PC-3 (cell line): Measurements from ENCODE around the gene TOMM40. TPM values are rescaled to one million over a fixed set of nuclear protein-coding genes. Genes with fewer than 3 reads are reported as not detected.

Experiments
- ATAC-seq: fragments of 200-7000 bp; cut with Tn5 transposase; 2 replicates; pipeline ENCODE4 v1.9.1; 2020; ENCODE audit warnings: mild to moderate bottlenecking, moderate library complexity
- BruUV-seq: library from RNA; stranded (reverse); fragments of 400-500 nt; replicated peaks from 2 replicates; lab custom pipeline; 2021; lab: Mats Ljungman, UMichigan
- CTCF ChIA-PET: fragments of 300-600 bp; sonication (Branson Sonifier 250); formaldehyde crosslinking; loops from one replicate; lab custom pipeline; 2022; ENCODE audit warnings: antibody characterized with exemption; lab: Charles Lee
- POLR2A ChIA-PET: fragments of 300-600 bp; sonication (Branson Sonifier 250); formaldehyde crosslinking; loops from one replicate; lab custom pipeline; 2022; ENCODE audit warnings: antibody characterized with exemption; ENCODE audit not compliant: unreplicated experiment; lab: Charles Lee
- DNase-seq: peaks from one replicate; pipeline ENCODE4 v3.0.0-alpha.2; 2015
- H2AFZ ChIP-seq: fragments of 300-600 bp; sonication (generic); 2 replicates; pipeline ENCODE4 v1.6.0; 2016; ENCODE audit warnings: antibody characterized with exemption, low read length
- H3F3A ChIP-seq: fragments of 300-600 bp; sonication (generic); one replicate; pipeline ENCODE4 v1.6.0; 2017; ENCODE audit warnings: antibody characterized with exemption, low read length, control low read depth, mild to moderate bottlenecking; ENCODE audit not compliant: unreplicated experiment
- H3K27ac ChIP-seq: fragments of 300-600 bp; sonication (generic); 2 replicates; pipeline ENCODE4 v1.5.1; 2016; ENCODE audit warnings: mild to moderate bottlenecking, low read length
- H3K27me3 ChIP-seq: fragments of 300-600 bp; sonication (generic); 2 replicates; pipeline ENCODE4 v1.6.1; 2016; ENCODE audit warnings: low read length, mixed read lengths
- H3K36me3 ChIP-seq: fragments of 300-600 bp; sonication (generic); 2 replicates; pipeline ENCODE4 v1.6.1; 2016; ENCODE audit warnings: low read depth, mixed run types, low read length, mixed read lengths
- H3K4me1 ChIP-seq: fragments of 300-600 bp; sonication (generic); 2 replicates; pipeline ENCODE4 v1.5.1; 2016; ENCODE audit warnings: low read length; ENCODE audit not compliant: insufficient read depth
- H3K4me2 ChIP-seq: fragments of 300-600 bp; sonication (generic); 2 replicates; pipeline ENCODE4 v1.6.0; 2016; ENCODE audit warnings: low read length
- H3K4me3 ChIP-seq: fragments of 300-600 bp; sonication (generic); 2 replicates; pipeline ENCODE4 v1.5.1; 2016; ENCODE audit warnings: mild to moderate bottlenecking, low read length, mixed read lengths
- H3K79me2 ChIP-seq: fragments of 300-600 bp; sonication (generic); 2 replicates; pipeline ENCODE4 v1.6.1; 2017; ENCODE audit warnings: low read length, mixed read lengths
- H3K9ac ChIP-seq: fragments of 300-600 bp; sonication (generic); 2 replicates; pipeline ENCODE4 v1.6.0; 2016; ENCODE audit warnings: mild to moderate bottlenecking, low read length
- H3K9me2 ChIP-seq: fragments of 300-600 bp; sonication (generic); replicated peaks from 2 replicates; pipeline ENCODE4 v1.6.1; 2016; ENCODE audit warnings: mixed run types, low read length, mixed read lengths
- H3K9me3 ChIP-seq: fragments of 300-600 bp; sonication (generic); 2 replicates; pipeline ENCODE4 v1.6.1; 2016; ENCODE audit warnings: low read length, mixed read lengths
- H4K20me1 ChIP-seq: fragments of 300-600 bp; sonication (generic); 2 replicates; pipeline ENCODE4 v1.6.1; 2016; ENCODE audit warnings: low read length, mixed read lengths
- EZH2 ChIP-seq: fragments of 300-600 bp; sonication (generic); IDR thresholded peaks from one replicate; pipeline ENCODE4 v1.6.1; 2017; ENCODE audit warnings: antibody characterized with exemption, mild to moderate bottlenecking, low read length; ENCODE audit not compliant: unreplicated experiment
- EZH2phosphoT487 ChIP-seq: fragments of 300-600 bp; sonication (generic); IDR thresholded peaks from 2 replicates; pipeline ENCODE4 v1.6.1; 2018; ENCODE audit warnings: mild to moderate bottlenecking, antibody characterized with exemption, low read length, borderline replicate concordance
- intact Hi-C: fragments of 100-400 bp; cut with micrococcal nuclease; formaldehyde crosslinking; loops from 2 replicates; pipeline ENCODE4 v1.9.0; 2023
- total RNA-seq: library from RNA; depleted of rRNA; stranded (reverse); fragments of >200 nt; gene quantifications from 2 replicates; pipeline ENCODE4 v1.2.3, GENCODE V29; 2014
- TF ChIP-seq, protein P1 (sequence below): fragments of 300-600 bp; sonication (generic); conservative IDR thresholded peaks from 2 replicates; pipeline ENCODE4 v1.5.1; 2017; ENCODE audit warnings: antibody characterized with exemption, low read depth, mild to moderate bottlenecking, low read length

The TOMM40 gene
- total RNA-seq, 1 experiment from 2014 or later = 190 TPM

DNA sequence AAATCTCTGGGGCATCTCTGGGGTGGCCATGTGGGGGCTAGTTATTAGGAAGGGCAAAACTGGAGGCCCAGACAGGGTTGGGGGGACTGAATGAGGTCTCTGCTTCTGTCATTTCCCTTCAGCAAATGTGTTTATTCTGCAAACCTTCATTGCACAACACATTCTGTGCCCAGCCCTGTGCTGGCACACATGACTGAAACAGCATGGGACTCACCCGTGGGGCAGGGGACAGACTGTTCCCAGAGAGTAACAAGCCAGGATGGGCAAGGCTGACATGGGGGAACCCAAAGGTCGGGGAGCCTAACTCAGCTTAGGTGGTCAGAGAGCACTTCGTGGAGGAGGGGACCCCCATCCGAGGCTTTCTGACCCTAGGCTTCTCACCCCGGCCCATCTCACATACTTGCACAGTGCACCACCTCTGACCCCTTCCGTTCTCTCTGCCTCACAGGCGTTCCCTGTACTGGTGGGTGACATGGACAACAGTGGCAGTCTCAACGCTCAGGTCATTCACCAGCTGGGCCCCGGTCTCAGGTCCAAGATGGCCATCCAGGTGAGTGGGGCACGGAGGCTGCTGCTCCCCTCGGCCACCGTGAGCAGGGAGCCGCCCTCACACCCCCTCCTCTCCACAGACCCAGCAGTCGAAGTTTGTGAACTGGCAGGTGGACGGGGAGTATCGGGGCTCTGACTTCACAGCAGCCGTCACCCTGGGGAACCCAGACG is 2.4 kb downstream of the TOMM40 start:
- Histone ChIP-seq H3F3A (no peaks in the 10 kb centered on the region), H2AFZ (no peak overlapping the region), H3K36me3 (peaks cover 23% of the 10 kb centered on the region), H3K9ac (no peak overlapping the region), H3K9me3 (no peaks in the 10 kb centered on the region), H3K4me1 (peaks cover 16% of the 10 kb centered on the region), H3K79me2 (peaks cover 43% of the 10 kb centered on the region), H3K27ac (no peak overlapping the region), H3K9me2 (no peaks in the 10 kb centered on the region), H3K27me3 (no peaks in the 10 kb centered on the region), H4K20me1 (peaks cover 6% of the 10 kb centered on the region; the same call in 1 of the 2 replicates), H3K4me3 (no peak overlapping the region), H3K4me2 (no peak overlapping the region)
- DNase-seq (no peak), ATAC-seq (no peak)
- TF ChIP-seq EZH2 (no peak), EZH2phosphoT487 (no peak)
- TF ChIP-seq, protein P1, sequence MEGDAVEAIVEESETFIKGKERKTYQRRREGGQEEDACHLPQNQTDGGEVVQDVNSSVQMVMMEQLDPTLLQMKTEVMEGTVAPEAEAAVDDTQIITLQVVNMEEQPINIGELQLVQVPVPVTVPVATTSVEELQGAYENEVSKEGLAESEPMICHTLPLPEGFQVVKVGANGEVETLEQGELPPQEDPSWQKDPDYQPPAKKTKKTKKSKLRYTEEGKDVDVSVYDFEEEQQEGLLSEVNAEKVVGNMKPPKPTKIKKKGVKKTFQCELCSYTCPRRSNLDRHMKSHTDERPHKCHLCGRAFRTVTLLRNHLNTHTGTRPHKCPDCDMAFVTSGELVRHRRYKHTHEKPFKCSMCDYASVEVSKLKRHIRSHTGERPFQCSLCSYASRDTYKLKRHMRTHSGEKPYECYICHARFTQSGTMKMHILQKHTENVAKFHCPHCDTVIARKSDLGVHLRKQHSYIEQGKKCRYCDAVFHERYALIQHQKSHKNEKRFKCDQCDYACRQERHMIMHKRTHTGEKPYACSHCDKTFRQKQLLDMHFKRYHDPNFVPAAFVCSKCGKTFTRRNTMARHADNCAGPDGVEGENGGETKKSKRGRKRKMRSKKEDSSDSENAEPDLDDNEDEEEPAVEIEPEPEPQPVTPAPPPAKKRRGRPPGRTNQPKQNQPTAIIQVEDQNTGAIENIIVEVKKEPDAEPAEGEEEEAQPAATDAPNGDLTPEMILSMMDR = no peak
- ChIA-PET CTCF (no interaction called here), POLR2A (no interaction called here)
- intact Hi-C loops = loop anchor here (5.0 kb wide), 1 partner anchor 46 kb away; the partner anchor contains the start of gene NECTIN2
- BruUV-seq = no TSS peak

DNA sequence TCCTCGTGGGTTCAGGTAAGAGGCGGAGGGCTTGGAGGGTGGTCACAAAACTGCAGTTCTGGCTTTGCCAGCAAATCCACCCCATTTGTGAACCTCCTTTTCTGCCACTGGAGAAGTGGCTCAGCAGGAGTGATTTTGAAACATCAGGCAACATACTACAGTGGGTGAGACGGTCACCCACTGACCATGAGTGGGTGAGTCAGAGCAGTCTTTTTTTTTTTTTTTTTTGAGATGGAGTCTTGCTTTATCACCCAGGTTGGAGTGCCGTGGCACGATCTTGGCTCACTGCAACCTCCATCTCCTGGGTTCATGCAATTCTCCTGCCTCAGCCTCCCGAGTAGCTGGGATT is 3.0 kb downstream of the TOMM40 start:
- Histone ChIP-seq H3K79me2 (peaks cover 43% of the 10 kb centered on the region), H3K27me3 (no peaks in the 10 kb centered on the region), H3K9me3 (no peaks in the 10 kb centered on the region), H3K36me3 (peaks cover 23% of the 10 kb centered on the region), H2AFZ (no peak overlapping the region), H3K9ac (no peak overlapping the region), H3F3A (no peaks in the 10 kb centered on the region), H3K4me3 (no peak overlapping the region), H3K27ac (no peak overlapping the region), H3K4me2 (no peak overlapping the region), H4K20me1 (peaks cover 6% of the 10 kb centered on the region; the same call in 1 of the 2 replicates), H3K4me1 (peaks cover 16% of the 10 kb centered on the region), H3K9me2 (no peaks in the 10 kb centered on the region)
- BruUV-seq = no TSS peak
- intact Hi-C loops = loop anchor here (5.0 kb wide), 1 partner anchor 47 kb away; the partner anchor contains the start of gene NECTIN2
- DNase-seq (no peak), ATAC-seq (no peak)
- TF ChIP-seq EZH2phosphoT487 (no peak), EZH2 (no peak)
- TF ChIP-seq, protein P1 = no peak
- POLR2A ChIA-PET = no interaction called here
- CTCF ChIA-PET = no interaction called here

DNA sequence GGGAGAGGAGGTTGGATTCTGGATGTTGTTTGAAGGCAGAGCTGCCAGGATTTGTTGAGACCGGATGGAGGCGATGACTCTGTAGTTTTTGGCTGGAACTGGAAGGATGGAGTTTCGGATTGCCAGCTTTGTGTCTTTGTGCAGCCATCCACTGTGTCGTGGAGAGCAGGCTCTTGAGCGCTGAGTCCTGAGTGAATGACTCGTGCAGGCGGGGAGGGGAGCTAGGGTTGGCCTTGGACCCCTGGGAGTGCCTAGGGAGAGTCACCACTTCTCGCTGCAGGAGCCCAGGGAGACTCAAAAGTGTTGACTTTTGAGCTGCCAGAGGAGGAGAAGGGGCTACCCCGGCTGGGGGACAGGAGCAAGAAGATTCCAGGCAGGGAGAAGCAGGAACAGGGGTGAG is 3.9 kb downstream of the TOMM40 start:
- Histone ChIP-seq H3F3A (no peaks in the 10 kb centered on the region), H3K27me3 (no peaks in the 10 kb centered on the region), H3K79me2 (peaks cover 43% of the 10 kb centered on the region), H3K36me3 (peaks cover 23% of the 10 kb centered on the region), H3K9me3 (no peaks in the 10 kb centered on the region), H3K9me2 (no peaks in the 10 kb centered on the region), H3K9ac (no peak overlapping the region), H3K4me1 (peaks cover 12% of the 10 kb centered on the region), H4K20me1 (peaks cover 6% of the 10 kb centered on the region; the same call in 1 of the 2 replicates), H2AFZ (no peak overlapping the region), H3K4me3 (no peak overlapping the region), H3K4me2 (no peak overlapping the region), H3K27ac (no peak overlapping the region)
- ATAC-seq (no peak), DNase-seq (no peak)
- ChIA-PET POLR2A (no interaction called here), CTCF (no interaction called here)
- TF ChIP-seq, protein P1 = no peak
- TF ChIP-seq EZH2phosphoT487 (no peak), EZH2 (no peak)
- intact Hi-C loops = loop anchor here (5.0 kb wide), 1 partner anchor 48 kb away; the partner anchor contains the start of gene NECTIN2
- no TSS peak for BruUV-seq
